Keratinocyte (primary cell): Measurements from ENCODE around the gene IRF4.

ENCODE experiments used
- EZH2 ChIP-seq: IDR thresholded peaks from one replicate; pipeline ENCODE4 v1.6.1; 2012; ENCODE audit warnings: inconsistent platforms, mild to moderate bottlenecking, low read length, moderate library complexity
- TF ChIP-seq, protein P1 (sequence below), 3 experiments: IDR thresholded peaks in 1 of 3; conservative IDR thresholded peaks in 1 of 3; optimal IDR thresholded peaks in 1 of 3; 2 replicates in 2 of 3; 3 replicates in 1 of 3; pipeline versions ENCODE3 to v1.5.1; 2011; ENCODE audit warnings: low read length in 3 of 3, mild to moderate bottlenecking in 3 of 3, moderate library complexity in 2 of 3, control low read depth in 1 of 3, inconsistent platforms in 1 of 3; ENCODE audit not compliant: insufficient read depth in 2 of 3; ENCODE audit errors: extremely low read depth in 1 of 3

DNA sequence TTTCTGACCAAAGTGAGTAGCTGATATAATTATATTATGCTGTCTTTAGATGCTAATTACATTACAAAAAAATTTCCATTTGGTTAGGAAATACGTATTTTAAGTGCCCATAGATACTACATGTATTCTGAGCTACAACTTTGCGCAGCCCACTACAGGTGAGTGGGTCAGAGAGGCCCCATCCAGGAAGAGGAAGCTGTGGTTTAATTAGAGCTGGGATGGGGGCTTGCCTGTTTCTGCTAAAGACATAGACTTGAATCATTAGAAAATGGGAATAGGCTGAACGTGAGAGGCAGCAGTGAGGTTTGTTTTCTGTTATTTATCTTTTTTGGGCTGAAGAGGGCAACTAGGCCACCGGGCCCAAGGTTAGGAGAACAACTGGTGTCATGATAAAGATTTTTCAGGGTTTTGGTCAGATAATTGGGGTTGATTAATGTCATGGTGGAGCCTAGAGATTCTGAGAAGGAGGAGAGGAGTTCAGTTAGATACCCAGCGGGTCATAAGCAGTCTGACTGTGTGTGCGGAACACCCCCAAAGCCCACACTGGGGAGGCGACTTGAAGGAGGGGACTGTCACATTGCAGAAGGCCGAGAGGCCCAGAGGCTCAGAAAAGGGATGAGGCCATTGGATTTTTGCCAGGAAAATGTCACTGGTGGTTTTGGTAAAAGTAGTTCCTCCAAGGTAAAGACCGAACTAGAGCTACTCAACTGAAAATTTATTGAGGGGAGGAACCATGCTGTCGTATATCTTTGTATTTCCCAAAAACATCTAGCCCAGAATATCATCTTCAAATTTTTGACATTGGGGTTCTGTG lies 14.5 kb upstream of the IRF4 start:
- TF ChIP-seq, protein P1, sequence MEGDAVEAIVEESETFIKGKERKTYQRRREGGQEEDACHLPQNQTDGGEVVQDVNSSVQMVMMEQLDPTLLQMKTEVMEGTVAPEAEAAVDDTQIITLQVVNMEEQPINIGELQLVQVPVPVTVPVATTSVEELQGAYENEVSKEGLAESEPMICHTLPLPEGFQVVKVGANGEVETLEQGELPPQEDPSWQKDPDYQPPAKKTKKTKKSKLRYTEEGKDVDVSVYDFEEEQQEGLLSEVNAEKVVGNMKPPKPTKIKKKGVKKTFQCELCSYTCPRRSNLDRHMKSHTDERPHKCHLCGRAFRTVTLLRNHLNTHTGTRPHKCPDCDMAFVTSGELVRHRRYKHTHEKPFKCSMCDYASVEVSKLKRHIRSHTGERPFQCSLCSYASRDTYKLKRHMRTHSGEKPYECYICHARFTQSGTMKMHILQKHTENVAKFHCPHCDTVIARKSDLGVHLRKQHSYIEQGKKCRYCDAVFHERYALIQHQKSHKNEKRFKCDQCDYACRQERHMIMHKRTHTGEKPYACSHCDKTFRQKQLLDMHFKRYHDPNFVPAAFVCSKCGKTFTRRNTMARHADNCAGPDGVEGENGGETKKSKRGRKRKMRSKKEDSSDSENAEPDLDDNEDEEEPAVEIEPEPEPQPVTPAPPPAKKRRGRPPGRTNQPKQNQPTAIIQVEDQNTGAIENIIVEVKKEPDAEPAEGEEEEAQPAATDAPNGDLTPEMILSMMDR (optimal IDR thresholded peaks at IDR 0.05 in 1 of 3, IDR thresholded peaks at IDR 0.05 in 1 of 3, conservative IDR thresholded peaks at IDR 0.05 in 1 of 3; ENCODE audit: extremely low read depth in 1 of 3, insufficient read depth in 2 of 3, low read length in 3 of 3), result no peak
- TF ChIP-seq EZH2, result no peak
